Panc1 (cell line): ENCODE results near the gene ECI1. TPM values are rescaled to one million over a fixed set of nuclear protein-coding genes. Genes with fewer than 3 reads are reported as not detected.
"Not testable (repeated sequence)": the region's sequence is repeated elsewhere in the genome, so short reads cannot be mapped to it uniquely, and the experiment has no call there.

ENCODE experiments used
- ATAC-seq: fragments of 200-7000 bp; cut with Tn5 transposase; 2 replicates; pipeline ENCODE4 v1.9.1; 2020; ENCODE audit warnings: mild to moderate bottlenecking, moderate library complexity
- BruUV-seq: library from RNA; stranded (reverse); fragments of 400-500 nt; replicated peaks from 2 replicates; lab custom pipeline; 2021; lab: Mats Ljungman, UMichigan
- CTCF ChIA-PET: fragments of 300-600 bp; sonication (Branson Sonifier 250); formaldehyde crosslinking; loops from one replicate; lab custom pipeline; 2022; ENCODE audit warnings: antibody characterized with exemption; lab: Charles Lee
- POLR2A ChIA-PET: fragments of 300-600 bp; sonication (Branson Sonifier 250); formaldehyde crosslinking; loops from one replicate; lab custom pipeline; 2022; ENCODE audit warnings: antibody characterized with exemption; lab: Charles Lee
- DNase-seq: peaks from one replicate; pipeline ENCODE4 v3.0.0-alpha.2; 2010; ENCODE audit warnings: low read depth, low spot score
- H3K27ac ChIP-seq: 2 replicates; pipeline ENCODE4 v1.5.1; 2011; ENCODE audit warnings: mild to moderate bottlenecking, low read length, inconsistent platforms
- H3K27me3 ChIP-seq: fragments of 200-500 bp; sonication (Bioruptor generic); 2 replicates; pipeline ENCODE4 v1.6.0; 2014; ENCODE audit warnings: low read length, inconsistent platforms; ENCODE audit not compliant: control insufficient read depth, insufficient read depth
- H3K36me3 ChIP-seq: fragments of 200-500 bp; sonication (Bioruptor generic); 2 replicates; pipeline ENCODE4 v1.5.1; 2014; ENCODE audit warnings: inconsistent platforms, mild to moderate bottlenecking, low read length, moderate library complexity; ENCODE audit not compliant: control insufficient read depth, insufficient read depth
- H3K4me1 ChIP-seq: 2 replicates; pipeline ENCODE4 v1.5.1; 2011; ENCODE audit warnings: inconsistent platforms, mild to moderate bottlenecking, low read length, moderate library complexity; ENCODE audit not compliant: control insufficient read depth, insufficient read depth
- H3K4me3 ChIP-seq, 2 experiments: 2 replicates each; pipeline ENCODE4 v1.5.1; 2011 to 2012; ENCODE audit warnings: low read depth in 2 of 2, low read length in 2 of 2, mild to moderate bottlenecking in 2 of 2, inconsistent platforms in 1 of 2, moderate library complexity in 1 of 2
- H3K9me3 ChIP-seq: fragments of 200-500 bp; sonication (Bioruptor generic); 2 replicates; pipeline ENCODE4 v1.5.1; 2014; ENCODE audit warnings: low read depth, mild to moderate bottlenecking, inconsistent platforms, low read length, moderate library complexity; ENCODE audit not compliant: control insufficient read depth, insufficient read depth
- CTCF ChIP-seq: fragments of 450-650 bp; IDR thresholded peaks from 2 replicates; pipeline ENCODE4 v1.5.1; 2017; ENCODE audit warnings: mild to moderate bottlenecking
- POLR2AphosphoS5 ChIP-seq: IDR thresholded peaks from 2 replicates; pipeline ENCODE4 v1.6.1; 2012; ENCODE audit warnings: mild to moderate bottlenecking, low read depth, low read length, moderate library complexity
- REST ChIP-seq, 2 experiments: IDR thresholded peaks; 2 replicates each; pipeline ENCODE4 v1.6.1; 2011 to 2012; ENCODE audit warnings: low read depth in 2 of 2, control low read depth in 1 of 2, low read length in 1 of 2, mild to moderate bottlenecking in 1 of 2, moderate library complexity in 1 of 2; ENCODE audit not compliant: insufficient read depth in 1 of 2
- SIN3A ChIP-seq: IDR thresholded peaks from 2 replicates; pipeline ENCODE4 v1.6.1; 2012; ENCODE audit warnings: low read depth, mild to moderate bottlenecking, low read length, moderate library complexity, borderline replicate concordance; ENCODE audit not compliant: insufficient read depth
- TCF7L2 ChIP-seq: IDR thresholded peaks from 2 replicates; pipeline ENCODE4 v1.6.1; 2011; ENCODE audit warnings: mild to moderate bottlenecking, low read depth, low read length, inconsistent platforms
- in situ Hi-C: cut with HindIII; loops from 2 replicates; pipeline ENCODE4 v1.10.0; 2016; ENCODE audit warnings: low sequenced_read_pairs, low pct_unique_long_range_greater_than_20kb
- intact Hi-C: fragments of 100-400 bp; cut with micrococcal nuclease; formaldehyde crosslinking; loops from one replicate; pipeline ENCODE4 v1.10.0; 2022; ENCODE audit not compliant: unreplicated experiment
- total RNA-seq: library from RNA; stranded (reverse); gene quantifications from one replicate; pipeline ENCODE4 v1.2.1, GENCODE V29; 2021; ENCODE audit not compliant: unreplicated experiment

ECI1 gene
- total RNA-seq, 1 experiment from 2014 or later = 117 TPM

- in situ Hi-C loops = no loop called here
- H3K27ac ChIP-seq = no peak overlapping the region
- intact Hi-C loops = no loop called here
- DNase-seq = no peak
- H3K9me3 ChIP-seq = no peaks in the 10 kb centered on the region
- ChIA-PET CTCF (no interaction called here), POLR2A (no interaction called here)
- no TSS peak for BruUV-seq
- H3K4me1 ChIP-seq = peaks cover 7% of the 10 kb centered on the region
- H3K4me3 ChIP-seq = no peak overlapping the region
- H3K36me3 ChIP-seq = peaks cover 43% of the 10 kb centered on the region
- ATAC-seq = no peak
- H3K27me3 ChIP-seq = no peaks in the 10 kb centered on the region
- TF ChIP-seq TCF7L2 = no peak
These were observed 8.9 kb upstream of the ECI1 start for GRCh38 chr16:2260250-2260649.

GRCh38 chr16:2258530-2258929, 7.1 kb upstream of the ECI1 start:
- DNase-seq, CTCF ChIA-PET, POLR2A ChIA-PET, ATAC-seq, H3K4me1 ChIP-seq, H3K27me3 ChIP-seq, H3K9me3 ChIP-seq, H3K27ac ChIP-seq, H3K4me3 ChIP-seq, BruUV-seq, in situ Hi-C loops, intact Hi-C loops: not testable (repeated sequence)
- peaks cover 40% of the 10 kb centered on the region for H3K36me3 ChIP-seq

- BruUV-seq = no TSS peak
- peaks cover 34% of the 10 kb centered on the region for H3K36me3 ChIP-seq
- peaks cover 10% of the 10 kb centered on the region; the same call in 1 of the 2 replicates for H3K4me1 ChIP-seq
- intact Hi-C loops (no loop called here), in situ Hi-C loops (no loop called here)
- H3K27me3 ChIP-seq = no peaks in the 10 kb centered on the region
- no peak overlapping the region for H3K27ac ChIP-seq
- H3K9me3 ChIP-seq = no peaks in the 10 kb centered on the region
- no peak for DNase-seq
- no peak for ATAC-seq
- TF ChIP-seq TCF7L2 (no peak), POLR2AphosphoS5 (no peak), CTCF (no peak), REST (IDR thresholded peaks at IDR 0.05; ENCODE audit: insufficient read depth in 1 of 2, low read depth in 2 of 2, low read length in 1 of 2) (no peak), SIN3A (no peak)
- ChIA-PET POLR2A (no interaction called here), CTCF (no interaction called here)
- H3K4me3 ChIP-seq = no peak overlapping the region
These were observed 6.3 kb upstream of the ECI1 start for GRCh38 chr16:2257726-2258125.
